Effector memory CD4-positive, alpha-beta T cell (primary cell): Measurements from ENCODE around the gene EMC6.
"Not testable (repeated sequence)": the region's sequence is repeated elsewhere in the genome, so short reads cannot be mapped to it uniquely, and the experiment has no call there.

Experiments used
- DNase-seq, 3 donors: peaks; one replicate each; pipeline ENCODE4 v3.0.0-alpha.2; 2020
- H3K27ac ChIP-seq: 2 replicates; pipeline ENCODE4 v1.7.0; 2013; ENCODE audit warnings: mild to moderate bottlenecking, low read length, moderate library complexity; ENCODE audit not compliant: insufficient read depth, poor library complexity, severe bottlenecking
- H3K27me3 ChIP-seq: replicated peaks from 2 replicates; pipeline ENCODE4 v1.7.0; 2013; ENCODE audit warnings: mild to moderate bottlenecking, low read length; ENCODE audit not compliant: insufficient read depth, control insufficient read depth, poor library complexity, severe bottlenecking
- H3K36me3 ChIP-seq: 2 replicates; pipeline ENCODE4 v1.7.0; 2013; ENCODE audit warnings: mild to moderate bottlenecking, low read length, moderate library complexity; ENCODE audit not compliant: control insufficient read depth, insufficient read depth
- H3K4me1 ChIP-seq: 2 replicates; pipeline ENCODE4 v1.7.0; 2013; ENCODE audit warnings: low read length, mild to moderate bottlenecking; ENCODE audit not compliant: control insufficient read depth, insufficient read depth, poor library complexity, severe bottlenecking
- H3K4me3 ChIP-seq: 2 replicates; pipeline ENCODE4 v1.7.0; 2013; ENCODE audit warnings: low read length, low read depth, mild to moderate bottlenecking; ENCODE audit not compliant: insufficient read depth, poor library complexity, severe bottlenecking
- H3K9me3 ChIP-seq: 2 replicates; pipeline ENCODE4 v1.7.0; 2013; ENCODE audit warnings: mild to moderate bottlenecking, low read length, moderate library complexity; ENCODE audit not compliant: control insufficient read depth

The EMC6 gene

GRCh38 chr17:3702041-3702539 is 33.5 kb downstream of the EMC6 start:
- H3K27me3 ChIP-seq, H3K9me3 ChIP-seq, H3K4me1 ChIP-seq, H3K36me3 ChIP-seq, H3K27ac ChIP-seq, DNase-seq, H3K4me3 ChIP-seq: not testable (repeated sequence)

DNA sequence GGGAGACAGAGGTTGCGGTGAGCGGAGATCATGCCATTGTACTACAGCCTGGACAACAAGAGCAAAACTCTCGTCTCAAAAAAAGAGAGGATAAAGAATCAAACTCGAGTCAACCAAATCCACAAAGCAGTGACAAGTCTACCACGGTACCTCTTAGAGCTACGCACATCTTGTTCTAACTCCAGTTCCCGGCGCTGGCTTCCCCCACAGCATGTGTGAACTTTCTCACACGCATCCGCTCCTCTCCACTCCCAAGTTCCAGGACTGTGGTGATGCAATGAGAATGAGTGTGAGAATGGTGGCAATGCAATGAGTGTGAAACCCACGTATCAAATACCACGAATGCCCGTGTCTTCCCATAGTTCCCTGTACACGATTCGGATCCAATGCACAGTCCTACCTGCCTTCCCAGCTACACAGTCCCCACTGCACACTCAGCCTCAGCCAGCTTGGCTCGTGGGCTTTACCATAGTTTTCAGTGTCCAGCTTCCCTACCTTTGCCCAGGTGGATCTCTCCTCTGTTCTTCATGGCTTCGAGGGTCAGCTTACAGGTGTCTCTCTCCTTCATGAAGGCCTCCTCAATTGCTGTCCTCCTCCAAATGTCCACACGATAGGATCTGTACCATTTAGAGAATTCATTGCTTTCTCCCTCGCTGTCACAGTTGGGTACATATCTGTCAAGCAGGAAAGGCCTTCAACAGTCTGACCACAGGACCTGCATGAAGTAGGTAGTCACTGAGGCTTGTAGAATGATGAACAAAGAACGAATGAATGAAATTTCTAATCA is 36.5 kb downstream of the EMC6 start:
- Histone ChIP-seq H3K27me3 (no peaks in the 10 kb centered on the region), H3K9me3 (no peaks in the 10 kb centered on the region), H3K4me1 (no peaks in the 10 kb centered on the region), H3K4me3 (no peak overlapping the region), H3K36me3 (no peaks in the 10 kb centered on the region), H3K27ac (no peak overlapping the region)
- no peak for DNase-seq

GRCh38 chr17:3705718-3705984 is 37.0 kb downstream of the EMC6 start:
- not testable (repeated sequence) for H3K27ac ChIP-seq, H3K36me3 ChIP-seq, H3K4me3 ChIP-seq, H3K9me3 ChIP-seq, H3K27me3 ChIP-seq, DNase-seq, H3K4me1 ChIP-seq

DNA sequence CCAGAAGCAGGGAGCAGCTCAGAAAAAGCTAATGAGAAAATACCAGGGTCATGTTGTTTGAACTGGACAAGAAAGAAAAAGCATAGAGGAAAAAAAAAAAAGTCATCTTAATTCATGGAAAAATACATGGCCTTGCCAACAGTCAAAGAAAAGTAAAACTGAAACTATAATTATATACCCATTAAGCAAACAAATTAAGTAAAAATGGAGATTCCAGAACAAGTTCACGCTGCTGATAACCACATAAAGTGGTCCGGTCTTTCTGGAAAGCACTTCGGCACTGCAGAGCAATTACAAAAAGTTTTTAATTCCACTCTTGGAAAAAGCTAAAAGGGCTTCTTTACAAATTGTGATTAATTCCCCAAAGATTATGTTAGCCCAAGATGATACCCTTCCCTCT is 39.8 kb downstream of the EMC6 start:
- Histone ChIP-seq H3K4me1 (peaks cover 18% of the 10 kb centered on the region), H3K27ac (no peak overlapping the region), H3K9me3 (no peaks in the 10 kb centered on the region), H3K36me3 (no peaks in the 10 kb centered on the region), H3K4me3 (no peak overlapping the region), H3K27me3 (no peaks in the 10 kb centered on the region)
- DNase-seq: no peak

GRCh38 chr17:3710951-3711383 is 42.4 kb downstream of the EMC6 start:
- Histone ChIP-seq H3K9me3 (no peaks in the 10 kb centered on the region), H3K36me3 (peaks cover 13% of the 10 kb centered on the region), H3K27me3 (no peaks in the 10 kb centered on the region), H3K27ac (peak overlapping the region; percentile 2), H3K4me3 (no peak overlapping the region), H3K4me1 (peaks cover 19% of the 10 kb centered on the region)
- peak; percentile 57 to 71 (median 67) for DNase-seq

- Histone ChIP-seq H3K36me3 (peaks cover 30% of the 10 kb centered on the region), H3K27ac (no peak overlapping the region), H3K27me3 (no peaks in the 10 kb centered on the region), H3K4me3 (no peak overlapping the region), H3K9me3 (no peaks in the 10 kb centered on the region), H3K4me1 (peaks cover 19% of the 10 kb centered on the region)
- DNase-seq: no peak
Observed at GRCh38 chr17:3712811-3713463, 44.3 kb downstream of the EMC6 start.

DNA sequence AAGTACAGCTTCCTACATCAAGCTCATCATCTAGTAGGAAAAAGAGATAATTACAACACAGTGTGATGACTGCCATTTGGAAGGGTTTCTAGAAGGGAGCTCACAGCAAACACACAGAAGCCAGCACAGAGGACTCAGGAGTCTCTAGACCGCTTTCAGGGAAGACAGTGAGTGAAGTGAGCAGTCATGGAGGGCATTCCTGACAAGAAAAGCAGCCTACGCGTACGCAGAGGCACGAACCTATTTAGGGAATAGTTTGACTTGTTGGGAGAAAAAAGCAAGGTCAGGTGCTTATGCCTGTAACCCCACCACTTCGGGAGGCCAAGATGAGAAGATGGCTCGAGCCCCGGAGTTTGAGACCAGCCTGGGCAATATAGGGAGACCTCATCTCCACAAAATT is 46.7 kb downstream of the EMC6 start:
- Histone ChIP-seq H3K4me1 (peaks cover 19% of the 10 kb centered on the region), H3K36me3 (peaks cover 36% of the 10 kb centered on the region), H3K27me3 (no peaks in the 10 kb centered on the region), H3K4me3 (no peak overlapping the region), H3K9me3 (no peaks in the 10 kb centered on the region), H3K27ac (no peak overlapping the region)
- no peak for DNase-seq

DNA sequence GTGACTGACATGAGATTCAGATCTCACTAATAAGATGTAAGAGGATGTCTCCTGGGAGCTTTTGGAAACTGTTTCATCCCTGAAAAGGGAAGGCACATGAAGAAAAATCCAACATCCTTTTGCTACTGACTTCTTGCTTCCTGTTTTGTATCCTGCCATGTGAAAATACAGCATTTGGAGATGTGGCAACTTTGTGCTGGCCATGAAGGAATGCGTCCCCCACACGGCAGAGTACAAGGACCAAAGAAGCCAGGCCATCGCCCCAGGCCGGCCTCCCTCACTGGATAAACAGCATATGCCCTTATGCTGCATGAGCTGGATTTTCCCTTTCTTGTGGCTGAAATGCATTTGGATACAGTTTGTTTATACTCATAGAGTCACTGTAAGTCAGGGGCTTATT is 49.6 kb downstream of the EMC6 start:
- H3K36me3 ChIP-seq: peaks cover 36% of the 10 kb centered on the region
- no peak overlapping the region for H3K4me3 ChIP-seq
- no peaks in the 10 kb centered on the region for H3K9me3 ChIP-seq
- no peak overlapping the region for H3K27ac ChIP-seq
- H3K4me1 ChIP-seq: peaks cover 10% of the 10 kb centered on the region
- no peak for DNase-seq
- no peaks in the 10 kb centered on the region for H3K27me3 ChIP-seq

DNA sequence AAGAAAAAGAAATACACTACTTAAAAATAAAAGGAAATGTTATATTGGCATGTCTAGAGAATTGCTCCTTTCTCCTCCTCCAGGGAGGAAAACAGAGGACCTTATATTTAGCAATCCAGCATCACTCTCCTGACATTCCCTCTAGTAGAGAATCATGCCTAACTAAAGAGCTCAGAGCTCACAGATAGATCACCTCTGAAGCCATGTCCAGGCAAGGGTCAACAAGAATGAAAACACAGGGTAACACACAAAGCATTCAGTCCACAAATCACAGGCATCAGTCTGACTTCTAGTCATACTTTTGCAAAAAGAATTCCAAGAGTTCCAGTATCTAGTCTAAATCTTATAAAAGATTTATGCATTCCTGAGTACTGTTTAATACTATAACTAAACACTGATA is 50.7 kb downstream of the EMC6 start:
- peaks cover 36% of the 10 kb centered on the region for H3K36me3 ChIP-seq
- H3K27me3 ChIP-seq: no peaks in the 10 kb centered on the region
- H3K9me3 ChIP-seq: no peaks in the 10 kb centered on the region
- H3K4me3 ChIP-seq: no peak overlapping the region
- no peak overlapping the region for H3K27ac ChIP-seq
- no peak for DNase-seq
- H3K4me1 ChIP-seq: peaks cover 11% of the 10 kb centered on the region
